Large intestine (tissue), 3 donors: ENCODE measurements around the gene CLINT1. TPM values are rescaled to one million over a fixed set of nuclear protein-coding genes. Genes with fewer than 3 reads are reported as not detected.

Source experiments
- DNase-seq, 2 donors: peaks; one replicate each; pipeline versions ENCODE4 v3.0.0 to v3.0.0-alpha.2; 2013
- H3K27ac ChIP-seq: one replicate; pipeline ENCODE4 v1.5.1; 2013; ENCODE audit warnings: low read length
- H3K27me3 ChIP-seq: 2 replicates; pipeline ENCODE4 v1.6.1; 2013; ENCODE audit warnings: low read length; ENCODE audit not compliant: control insufficient read depth, insufficient read depth
- H3K36me3 ChIP-seq: 2 replicates; pipeline ENCODE4 v1.6.1; 2013; ENCODE audit warnings: low read length; ENCODE audit not compliant: control insufficient read depth, insufficient read depth
- H3K4me1 ChIP-seq: one replicate; pipeline ENCODE4 v1.6.1; 2013; ENCODE audit warnings: low read length; ENCODE audit not compliant: control insufficient read depth, insufficient read depth
- H3K4me3 ChIP-seq: one replicate; pipeline ENCODE4 v1.5.1; 2013; ENCODE audit warnings: low read length
- H3K9me3 ChIP-seq: one replicate; pipeline ENCODE4 v1.6.1; 2013; ENCODE audit warnings: mild to moderate bottlenecking, low read depth, low read length, moderate library complexity; ENCODE audit not compliant: control insufficient read depth
- WGBS: methylation state at CpG from one replicate; pipeline ENCODE4 v1.1.5; 2013; ENCODE audit warnings: low lambda C conversion rate; ENCODE audit not compliant: insufficient coverage; 5-methylcytosine and 5-hydroxymethylcytosine counted together
- polyA plus RNA-seq: library from polyadenylated mRNA; unstranded; fragments of 120-200 nt; gene quantifications from one replicate; pipeline ENCODE4 v1.2.1, GENCODE V29; 2013

CLINT1 gene
- polyA plus RNA-seq, 1 donor: 117 TPM

DNA sequence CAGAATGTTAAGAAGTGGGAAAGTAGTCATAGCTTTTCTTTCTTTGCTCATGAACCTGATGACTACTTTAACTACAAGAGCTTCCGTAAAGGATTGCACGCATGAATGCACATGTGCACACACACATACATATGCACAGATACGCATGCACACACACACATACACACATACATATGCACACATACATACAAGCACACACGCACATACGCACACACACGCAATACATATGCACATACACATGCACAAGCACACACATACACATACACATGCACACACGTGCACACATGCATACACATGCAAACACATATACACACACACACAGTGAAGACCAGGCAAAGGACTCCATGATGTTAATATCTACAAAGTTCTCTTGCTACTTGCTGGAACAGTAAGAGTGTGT lies 92.5 kb downstream of the CLINT1 start:
- DNase-seq: no peak
- Histone ChIP-seq H3K36me3 (no peaks in the 10 kb centered on the region), H3K4me1 (no peaks in the 10 kb centered on the region), H3K27ac (no peak overlapping the region), H3K4me3 (no peak overlapping the region), H3K27me3 (no peaks in the 10 kb centered on the region), H3K9me3 (no peaks in the 10 kb centered on the region)
- no CpG with 5 or more reads among the region's 7 CpGs for WGBS

- Histone ChIP-seq H3K4me1 (no peaks in the 10 kb centered on the region), H3K27me3 (no peaks in the 10 kb centered on the region), H3K4me3 (no peak overlapping the region), H3K27ac (no peak overlapping the region), H3K9me3 (no peaks in the 10 kb centered on the region), H3K36me3 (peaks cover 3% of the 10 kb centered on the region)
- DNase-seq: no peak
- WGBS: no CpG with 5 or more reads among the region's 6 CpGs
These were observed 94.4 kb downstream of the CLINT1 start for GRCh38 chr5:157764531-157764930.

DNA sequence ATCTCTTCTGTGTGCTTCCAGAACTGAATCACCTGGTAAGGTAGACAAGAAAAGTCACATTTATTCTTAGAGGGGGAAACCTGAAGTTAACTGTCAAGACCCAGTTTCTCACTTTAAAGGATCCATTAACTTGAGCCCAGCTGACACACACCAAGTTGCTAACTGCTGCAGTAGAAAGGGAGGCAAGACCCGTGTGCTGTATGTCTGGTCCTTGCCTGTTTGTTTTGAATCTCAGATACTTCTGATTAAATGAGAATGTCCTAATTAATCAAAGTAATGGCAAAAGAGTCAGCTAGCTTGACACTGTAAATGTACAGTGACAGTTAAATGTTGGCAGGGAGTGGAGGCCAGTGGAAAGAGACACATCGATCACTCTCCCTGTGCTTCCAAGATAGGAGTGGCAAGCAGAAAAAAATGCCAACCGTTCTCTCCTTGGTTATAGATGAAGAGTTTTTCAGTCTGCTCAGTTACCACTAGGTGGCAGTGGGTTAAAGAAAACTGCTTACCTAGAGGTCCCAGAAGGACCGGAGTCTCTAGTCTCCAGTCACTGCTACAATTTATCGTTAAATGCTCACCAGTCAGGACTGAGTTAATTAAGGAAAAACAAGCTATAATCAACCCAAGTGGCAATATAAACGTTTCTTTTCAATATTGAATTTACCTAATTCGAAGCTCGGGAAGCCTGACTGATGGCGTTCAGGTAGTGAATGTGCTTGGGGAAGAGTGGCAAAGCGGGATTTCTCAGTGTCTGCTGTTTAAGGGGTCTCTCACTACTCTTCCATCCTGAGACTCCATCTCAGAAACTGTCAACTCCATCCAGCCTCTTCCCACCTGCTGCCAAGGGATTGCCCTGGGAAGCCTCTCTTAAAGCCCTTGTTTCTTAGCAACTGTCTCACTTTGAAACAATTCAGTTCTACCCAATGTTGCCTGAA lies 97.0 kb downstream of the CLINT1 start:
- no peaks in the 10 kb centered on the region for H3K27me3 ChIP-seq
- DNase-seq: peak; percentile 20 to 58
- no peak overlapping the region for H3K4me3 ChIP-seq
- H3K4me1 ChIP-seq: no peaks in the 10 kb centered on the region
- H3K36me3 ChIP-seq: peaks cover 3% of the 10 kb centered on the region
- WGBS: 36% methylated on average over 2 of the region's 10 CpGs
- H3K27ac ChIP-seq: no peak overlapping the region
- H3K9me3 ChIP-seq: no peaks in the 10 kb centered on the region

GRCh38 chr5:157758706-157759105 lies 100.2 kb downstream of the CLINT1 start:
- DNase-seq: no peak
- peaks cover 23% of the 10 kb centered on the region for H3K36me3 ChIP-seq
- no peak overlapping the region for H3K27ac ChIP-seq
- H3K9me3 ChIP-seq: no peaks in the 10 kb centered on the region
- no CpG with 5 or more reads among the region's 1 CpG for WGBS
- no peaks in the 10 kb centered on the region for H3K27me3 ChIP-seq
- H3K4me1 ChIP-seq: no peaks in the 10 kb centered on the region
- H3K4me3 ChIP-seq: no peak overlapping the region

- no CpG with 5 or more reads among the region's 3 CpGs for WGBS
- H3K27me3 ChIP-seq: no peaks in the 10 kb centered on the region
- peaks cover 34% of the 10 kb centered on the region for H3K36me3 ChIP-seq
- no peak overlapping the region for H3K4me3 ChIP-seq
- H3K27ac ChIP-seq: no peak overlapping the region
- DNase-seq: no peak
- no peaks in the 10 kb centered on the region for H3K9me3 ChIP-seq
- H3K4me1 ChIP-seq: no peaks in the 10 kb centered on the region
These were observed 102.8 kb downstream of the CLINT1 start for GRCh38 chr5:157756122-157756521.

DNA sequence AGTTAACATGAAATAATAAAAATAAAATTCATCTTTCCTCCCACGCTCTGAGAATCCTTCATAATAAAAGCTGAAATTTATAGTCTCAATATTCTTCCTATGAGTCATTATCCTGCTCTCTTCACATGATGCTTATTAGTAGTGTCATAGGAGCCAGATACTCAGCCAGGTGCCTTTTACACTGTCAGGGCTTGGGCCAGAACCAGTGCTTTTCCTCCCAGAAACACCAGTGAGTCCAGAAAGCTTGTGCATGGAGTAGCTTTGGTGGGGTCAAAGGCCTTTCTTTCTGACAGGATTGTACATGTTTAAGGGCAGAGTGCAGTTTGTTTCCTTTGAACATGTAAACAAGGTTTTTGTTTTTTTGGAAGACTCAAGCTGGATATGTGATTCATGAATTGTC lies 108.6 kb downstream of the CLINT1 start:
- 83% methylated on average over 1 of the region's 1 CpG for WGBS
- Histone ChIP-seq H3K27ac (no peak overlapping the region), H3K36me3 (peaks cover 23% of the 10 kb centered on the region), H3K4me3 (no peak overlapping the region), H3K9me3 (no peaks in the 10 kb centered on the region), H3K4me1 (no peaks in the 10 kb centered on the region), H3K27me3 (no peaks in the 10 kb centered on the region)
- no peak for DNase-seq

GRCh38 chr5:157749462-157749799 lies 109.5 kb downstream of the CLINT1 start:
- WGBS: 100% methylated on average over 2 of the region's 11 CpGs
- H3K27ac ChIP-seq: no peak overlapping the region
- H3K36me3 ChIP-seq: peaks cover 15% of the 10 kb centered on the region
- no peak for DNase-seq
- no peaks in the 10 kb centered on the region for H3K4me1 ChIP-seq
- no peaks in the 10 kb centered on the region for H3K27me3 ChIP-seq
- H3K9me3 ChIP-seq: no peaks in the 10 kb centered on the region
- no peak overlapping the region for H3K4me3 ChIP-seq

DNA sequence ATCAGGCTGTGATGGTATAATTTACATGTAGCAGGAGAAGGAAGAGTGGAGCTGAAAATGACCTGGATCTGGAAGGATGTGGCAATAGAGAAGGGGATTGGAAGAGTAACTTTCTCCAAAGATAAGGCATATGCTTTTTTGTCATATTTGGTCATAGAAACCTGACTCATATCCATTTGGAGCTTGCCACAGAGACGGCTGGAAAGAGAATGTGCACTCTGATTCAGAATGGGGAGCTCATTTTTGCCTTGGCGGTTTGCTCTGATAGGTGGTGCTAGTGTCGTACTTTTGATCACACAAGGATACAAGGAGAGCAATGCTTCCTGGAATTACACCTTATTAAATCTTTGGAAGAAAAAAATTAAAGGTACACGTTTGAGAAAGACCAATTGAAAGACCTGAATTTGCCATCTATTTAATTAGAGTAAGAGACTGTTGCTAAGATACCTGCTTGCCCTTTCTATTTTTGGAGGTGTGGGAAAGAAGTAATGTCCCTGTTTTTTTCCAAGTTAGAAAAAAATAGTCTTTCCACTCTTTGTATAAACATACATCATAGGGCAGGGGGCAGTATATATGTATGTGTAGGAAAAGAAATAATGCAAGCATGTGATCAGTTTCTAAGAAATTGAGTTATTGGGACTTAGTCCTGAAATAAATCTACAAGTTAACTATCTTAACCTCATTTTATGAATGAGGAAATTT lies 110.0 kb downstream of the CLINT1 start:
- WGBS: no CpG with 5 or more reads among the region's 4 CpGs
- H3K27ac ChIP-seq: no peak overlapping the region
- no peak overlapping the region for H3K4me3 ChIP-seq
- peaks cover 13% of the 10 kb centered on the region for H3K36me3 ChIP-seq
- H3K4me1 ChIP-seq: no peaks in the 10 kb centered on the region
- H3K27me3 ChIP-seq: no peaks in the 10 kb centered on the region
- no peak for DNase-seq
- H3K9me3 ChIP-seq: no peaks in the 10 kb centered on the region

DNA sequence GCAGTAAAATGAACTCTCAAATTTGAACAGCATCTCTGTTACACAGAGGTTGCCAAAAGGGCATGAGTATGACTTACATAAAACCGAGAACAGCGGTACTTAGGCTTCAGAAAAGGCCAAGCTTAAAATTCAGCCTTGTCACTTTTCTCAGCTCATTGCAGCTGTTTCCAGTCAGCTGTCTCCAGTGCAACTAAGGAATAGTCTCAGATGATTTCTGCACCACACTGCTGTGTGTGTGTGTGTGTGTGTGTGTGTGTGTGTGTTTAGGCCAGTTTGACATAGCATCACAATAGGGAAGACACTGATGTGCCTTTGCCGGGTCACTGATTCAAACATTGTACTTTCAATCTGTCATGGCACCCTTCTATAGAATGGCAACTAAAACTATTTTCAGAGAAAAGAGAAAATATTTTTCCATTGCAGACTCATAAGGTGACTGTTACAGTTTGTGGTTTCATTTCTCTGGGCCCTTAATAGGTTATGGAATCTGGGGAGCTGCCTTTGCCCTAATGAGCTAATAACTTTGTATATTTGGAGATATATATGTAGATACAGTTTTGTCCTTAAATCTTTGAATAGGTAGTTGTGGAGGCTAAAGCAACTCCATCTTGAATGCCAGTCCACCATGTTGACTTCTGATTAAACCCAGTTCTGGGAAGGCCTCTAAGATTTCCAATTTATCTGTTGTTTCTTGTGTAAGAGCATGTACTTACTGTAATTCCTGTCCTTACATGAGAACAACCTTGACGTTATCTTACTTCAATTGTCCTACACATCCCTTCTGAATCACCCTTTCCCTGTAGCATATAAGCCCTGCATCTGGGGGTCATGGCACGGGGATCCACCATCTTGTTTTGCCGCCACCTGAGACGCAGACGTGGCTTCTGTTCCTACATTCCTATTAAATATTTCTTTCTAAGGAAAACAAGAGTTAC lies 110.9 kb downstream of the CLINT1 start:
- WGBS: no CpG with 5 or more reads among the region's 8 CpGs
- Histone ChIP-seq H3K27me3 (no peaks in the 10 kb centered on the region), H3K36me3 (peaks cover 7% of the 10 kb centered on the region), H3K9me3 (no peaks in the 10 kb centered on the region), H3K4me1 (peaks cover 2% of the 10 kb centered on the region), H3K4me3 (no peak overlapping the region), H3K27ac (no peak overlapping the region)
- DNase-seq: no peak

DNA sequence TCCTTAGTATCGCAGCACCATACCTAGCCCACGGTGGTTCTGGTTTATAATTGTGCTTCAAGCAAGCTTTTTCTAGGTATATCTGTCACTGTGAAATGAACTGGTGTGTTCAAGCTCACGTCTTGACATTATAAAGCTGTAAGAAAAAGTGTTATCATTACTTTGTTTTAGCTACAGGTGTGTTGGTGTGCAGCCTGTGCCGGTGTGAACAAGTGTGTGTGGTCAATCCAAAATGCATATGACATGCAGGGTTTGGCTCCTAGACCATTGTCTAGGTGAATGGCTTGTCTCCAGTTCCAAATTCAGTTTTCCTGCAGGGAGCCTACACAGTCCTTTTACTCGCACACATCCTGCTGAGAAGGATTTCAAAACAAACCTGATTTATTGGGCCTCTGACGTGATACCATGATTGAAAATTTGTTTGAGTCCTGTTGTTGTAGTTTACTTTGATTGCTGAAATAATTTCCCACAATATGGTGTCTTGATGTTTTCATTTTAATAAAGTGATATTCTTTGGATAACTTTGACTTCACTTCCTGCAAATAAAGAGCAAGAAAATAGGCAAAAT lies 111.7 kb downstream of the CLINT1 start:
- no peaks in the 10 kb centered on the region for H3K9me3 ChIP-seq
- no peak for DNase-seq
- no peaks in the 10 kb centered on the region for H3K27me3 ChIP-seq
- no peak overlapping the region for H3K27ac ChIP-seq
- 71% methylated on average over 1 of the region's 6 CpGs for WGBS
- H3K36me3 ChIP-seq: peaks cover 5% of the 10 kb centered on the region
- H3K4me1 ChIP-seq: peaks cover 3% of the 10 kb centered on the region
- no peak overlapping the region for H3K4me3 ChIP-seq
